ENCODE measurements around the gene KRTAP6-3.

Gene KRTAP6-3, protein sequence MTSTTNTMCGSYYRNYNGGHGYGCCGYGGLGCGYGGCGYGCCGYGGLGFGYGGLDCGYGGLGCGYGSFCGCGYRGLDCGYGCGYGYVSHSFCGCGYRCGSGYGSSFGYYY

DNA sequence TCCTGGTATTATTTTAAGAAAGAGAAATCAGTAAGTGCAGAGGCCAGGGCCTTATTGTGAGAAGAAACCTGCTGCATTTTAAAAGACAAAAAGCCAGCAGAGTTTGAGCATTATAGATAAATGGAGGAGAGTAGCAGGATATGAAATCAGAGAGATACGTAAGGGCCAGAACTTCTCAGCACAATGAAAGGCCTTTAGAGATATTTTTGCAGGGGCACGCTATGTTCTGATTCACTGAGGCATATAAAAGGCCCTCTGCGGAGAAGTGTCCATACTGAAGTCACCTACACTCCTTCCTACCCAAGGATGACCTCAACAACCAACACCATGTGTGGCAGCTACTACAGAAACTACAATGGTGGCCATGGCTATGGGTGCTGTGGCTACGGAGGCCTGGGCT is at the start of gene KRTAP6-3:
Gene KRTAP6-3, plus strand, starts transcription at position 301 of the 400 bp plus-strand sequence. Its CDS starts 6 bp downstream, at position 307.
- H3K4me3 ChIP-seq (ENCODE audit: low read depth, low read length) = no peak within 1 kb of the TSS

DNA sequence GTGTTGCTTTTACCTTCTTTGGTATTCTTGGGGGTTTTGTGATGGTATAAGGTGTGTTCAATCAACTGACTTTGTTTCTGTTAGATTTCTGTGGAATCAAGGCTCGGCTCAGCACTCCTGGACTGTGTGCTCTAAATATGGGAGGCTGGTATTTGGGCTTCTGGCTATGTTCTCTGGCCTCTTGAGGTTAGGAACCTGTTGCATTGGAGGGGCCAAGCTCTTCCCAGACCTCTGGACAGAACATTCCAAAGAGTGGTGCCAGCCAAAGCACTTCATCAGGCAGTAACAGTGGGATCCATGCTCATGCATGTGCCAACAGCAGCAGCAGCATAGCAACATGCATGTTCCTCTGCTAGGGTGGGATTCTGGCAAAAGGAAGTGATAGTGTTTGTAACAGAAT is 39.5 kb upstream of the KRTAP6-3 start:
- no peak overlapping the region for H3K4me3 ChIP-seq (ENCODE audit: low read depth, low read length)

DNA sequence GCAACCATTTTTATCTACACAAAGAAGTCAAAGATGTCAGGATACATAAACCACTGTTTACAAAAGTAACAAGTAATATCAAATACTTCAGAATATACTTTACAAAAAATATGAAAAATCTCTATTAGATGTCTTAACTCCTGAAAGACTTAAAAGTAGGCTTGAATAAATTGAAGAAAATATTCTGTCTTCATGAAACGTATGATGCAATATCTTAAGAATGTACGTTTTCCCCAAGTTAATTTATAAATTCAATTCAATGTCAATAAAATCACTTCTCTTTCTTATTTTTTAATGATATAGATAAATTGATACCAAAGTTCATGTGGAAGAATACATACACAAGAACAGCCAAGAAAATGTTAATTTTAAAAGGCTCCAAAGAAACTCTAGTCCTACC is 37.1 kb upstream of the KRTAP6-3 start:
- H3K4me3 ChIP-seq (ENCODE audit: low read depth, low read length) = no peak overlapping the region

DNA sequence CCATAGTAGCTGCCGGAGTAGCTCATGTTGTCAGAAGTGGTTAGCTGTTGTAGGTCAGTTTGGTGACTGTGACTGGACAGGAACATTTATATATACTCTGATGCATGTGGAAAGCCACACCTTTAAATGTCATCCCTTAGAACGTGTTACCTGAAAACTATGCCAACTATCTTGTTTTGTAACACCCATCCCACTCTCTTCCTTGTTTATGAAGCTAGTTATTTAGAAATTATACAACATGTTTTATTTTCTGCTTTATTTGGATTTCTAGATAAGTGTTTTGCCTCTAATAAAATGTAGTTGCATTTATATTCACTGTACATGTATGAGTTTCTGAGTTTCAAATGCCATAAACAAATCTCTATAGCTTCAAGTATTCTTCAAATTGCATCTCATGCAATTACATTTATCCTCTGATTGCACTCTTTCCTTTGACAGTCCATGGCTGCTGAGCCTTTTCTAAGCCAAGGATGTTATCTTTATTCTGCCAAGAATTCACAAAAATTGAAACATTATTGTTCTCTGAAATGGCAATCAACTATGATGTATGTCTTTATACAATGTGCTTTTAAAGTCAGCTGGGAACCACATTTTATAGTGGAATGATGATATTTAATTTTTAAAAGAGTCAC is 30.9 kb upstream of the KRTAP6-3 start, which contains the start of gene KRTAP19-7:
Gene KRTAP19-7, minus strand, starts transcription at position 51 of the 632 bp plus-strand sequence. Its CDS starts 25 bp downstream, at position 26.
- H3K4me3 ChIP-seq (ENCODE audit: low read depth, low read length) = no peak within 1 kb of the TSS

DNA sequence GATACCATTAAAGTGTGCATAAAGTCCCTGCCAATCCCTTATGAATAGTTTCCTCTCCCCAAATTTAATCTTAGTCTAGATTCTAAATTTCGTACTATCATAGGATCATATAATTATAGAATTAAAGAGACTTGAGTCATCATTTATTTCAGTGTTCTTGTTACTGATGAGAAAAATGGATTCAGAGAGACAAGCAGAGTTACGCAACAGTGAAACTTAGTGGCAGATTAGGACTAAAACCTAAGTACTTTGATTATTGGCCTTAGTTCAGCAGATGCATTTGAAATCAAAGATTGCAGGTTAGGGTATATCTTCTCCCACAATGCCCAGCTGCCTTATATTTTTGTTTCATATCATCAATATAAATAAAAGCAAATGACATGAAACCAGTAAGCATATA is 30.3 kb upstream of the KRTAP6-3 start:
- H3K4me3 ChIP-seq (ENCODE audit: low read depth, low read length) = no peak overlapping the region

DNA sequence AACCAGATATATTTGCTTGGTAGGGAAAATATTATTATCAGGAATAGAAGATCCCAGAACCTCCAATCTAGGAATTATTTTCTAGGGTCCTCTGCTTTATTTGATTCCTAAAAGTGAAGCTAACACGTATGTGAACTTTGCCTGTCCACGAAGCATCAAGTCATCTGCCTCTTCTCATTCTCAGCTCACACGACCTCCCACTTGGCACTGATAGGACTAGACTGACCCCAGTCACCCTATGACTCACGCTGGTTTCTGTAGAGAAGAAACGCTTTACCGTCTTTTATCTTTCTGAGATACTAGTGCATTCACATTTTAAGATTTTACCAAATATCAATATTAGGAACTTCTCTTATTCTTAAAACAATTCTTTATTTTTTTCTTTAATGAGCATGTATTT is 29.2 kb upstream of the KRTAP6-3 start:
- H3K4me3 ChIP-seq (ENCODE audit: low read depth, low read length) = no peak overlapping the region

DNA sequence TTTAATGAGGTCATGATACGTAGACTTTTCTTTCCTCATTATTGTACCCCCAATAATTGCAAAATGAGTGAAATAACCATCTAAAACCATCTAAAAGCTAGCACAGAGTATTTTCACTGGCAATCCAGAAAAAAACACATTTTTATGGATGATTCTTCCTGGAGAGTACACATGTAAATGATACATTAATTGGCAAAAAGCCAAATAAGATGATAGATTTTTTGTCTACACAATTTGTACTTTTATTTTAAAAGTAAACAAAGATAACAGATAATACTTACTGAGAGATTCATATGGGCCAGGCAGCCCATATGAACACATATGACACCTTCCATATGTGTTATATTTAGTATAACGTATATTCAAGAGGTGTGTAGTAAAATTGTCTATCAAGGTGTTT is 28.6 kb upstream of the KRTAP6-3 start:
- no peak overlapping the region for H3K4me3 ChIP-seq (ENCODE audit: low read depth, low read length)

DNA sequence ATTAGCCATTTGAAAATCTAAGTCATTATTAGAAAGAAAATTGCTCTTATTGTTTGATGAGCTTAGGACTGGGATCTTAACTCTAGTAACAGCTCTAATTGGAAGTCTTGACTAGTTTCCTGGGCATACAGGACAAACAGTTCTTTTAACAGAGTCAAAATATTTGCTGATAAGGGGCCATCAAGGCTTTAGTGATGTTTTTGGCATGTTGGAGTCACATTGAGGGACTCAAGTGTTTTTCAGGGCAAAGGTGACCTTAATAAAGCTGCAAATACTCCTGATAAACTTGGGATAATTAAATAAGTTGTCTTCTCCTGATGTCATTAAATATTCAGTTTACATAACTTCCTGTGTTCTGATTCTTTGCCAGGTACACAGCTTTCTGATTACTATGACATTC is 24.6 kb upstream of the KRTAP6-3 start:
- no peak overlapping the region for H3K4me3 ChIP-seq (ENCODE audit: low read depth, low read length)

DNA sequence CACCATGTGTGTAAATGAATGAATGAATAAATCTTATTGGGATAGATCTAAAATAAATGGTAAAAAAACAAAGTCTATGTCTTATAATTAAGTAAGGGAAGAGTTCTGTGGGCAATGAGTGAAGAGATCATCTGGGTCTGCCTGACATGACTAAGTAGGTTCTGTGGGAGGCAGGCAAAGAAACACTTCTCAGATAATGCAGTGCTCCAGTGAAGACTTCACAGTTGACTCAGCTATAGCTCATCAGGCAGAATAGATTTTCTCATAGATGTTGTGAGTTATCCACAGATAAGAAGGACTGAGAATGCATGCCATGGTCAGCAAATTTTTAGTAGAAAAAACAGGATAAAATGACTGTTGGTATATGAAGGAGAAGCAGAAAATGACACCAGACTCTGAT is 14.5 kb upstream of the KRTAP6-3 start:
- no peak overlapping the region for H3K4me3 ChIP-seq (ENCODE audit: low read depth, low read length)

DNA sequence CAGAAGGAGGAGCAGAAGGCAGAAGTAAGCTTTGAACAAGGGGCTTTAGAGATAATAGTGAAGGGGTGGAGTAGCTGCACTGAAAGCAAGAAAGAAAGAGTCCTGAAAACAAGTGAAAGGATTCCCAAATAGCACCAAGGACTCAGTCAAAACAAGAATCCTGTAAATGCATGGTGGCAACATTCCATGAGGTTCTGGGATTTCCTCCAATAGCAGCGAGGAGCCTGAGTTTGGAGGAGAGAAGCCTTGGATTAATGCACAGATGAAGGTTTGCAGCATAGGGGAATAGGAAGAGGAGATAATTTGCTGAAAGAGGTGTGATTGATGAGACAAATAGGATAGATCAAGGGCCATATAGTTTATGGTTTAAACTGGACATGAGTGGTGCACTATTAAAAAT is 12.9 kb upstream of the KRTAP6-3 start:
- H3K4me3 ChIP-seq (ENCODE audit: low read depth, low read length) = no peak overlapping the region

DNA sequence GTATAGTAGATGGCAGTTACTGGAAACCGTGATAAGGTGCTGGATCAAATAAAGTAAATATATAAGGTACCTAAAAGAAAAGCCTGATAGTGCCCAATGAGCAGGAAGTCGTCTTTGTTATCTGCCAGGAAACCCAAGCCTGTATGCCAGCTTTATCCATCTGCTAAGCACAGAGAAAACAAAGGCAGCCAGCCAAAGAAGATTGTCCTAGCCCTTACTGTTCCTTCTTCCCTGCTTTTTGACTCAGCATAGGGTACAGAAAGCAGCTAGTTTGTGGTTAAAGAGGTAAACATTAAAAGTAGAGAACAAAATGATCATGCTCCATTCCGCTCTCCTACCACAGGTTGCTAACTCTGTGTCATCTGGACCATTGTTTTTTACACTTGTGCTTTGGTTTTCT is 12.1 kb upstream of the KRTAP6-3 start:
- no peak overlapping the region for H3K4me3 ChIP-seq (ENCODE audit: low read depth, low read length)

DNA sequence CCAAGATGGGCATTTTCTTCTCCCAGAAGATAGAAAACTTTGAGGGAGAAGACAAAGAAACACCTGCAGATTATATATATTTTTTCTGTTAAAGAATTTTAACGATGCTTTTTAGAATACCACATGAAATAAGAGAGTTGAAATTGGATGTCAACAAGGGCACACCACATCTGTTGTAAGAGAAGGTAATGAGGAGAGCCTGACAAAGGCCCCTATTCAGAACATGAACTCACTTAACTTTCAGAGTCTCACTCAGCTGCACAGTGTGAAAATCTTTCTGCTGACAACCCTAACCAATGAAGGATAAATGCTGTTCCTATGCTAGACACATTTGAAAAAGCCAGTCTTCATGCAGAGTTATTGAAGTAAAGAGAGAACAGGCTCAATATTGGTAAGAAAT is 9.4 kb upstream of the KRTAP6-3 start:
- no peak overlapping the region for H3K4me3 ChIP-seq (ENCODE audit: low read depth, low read length)

DNA sequence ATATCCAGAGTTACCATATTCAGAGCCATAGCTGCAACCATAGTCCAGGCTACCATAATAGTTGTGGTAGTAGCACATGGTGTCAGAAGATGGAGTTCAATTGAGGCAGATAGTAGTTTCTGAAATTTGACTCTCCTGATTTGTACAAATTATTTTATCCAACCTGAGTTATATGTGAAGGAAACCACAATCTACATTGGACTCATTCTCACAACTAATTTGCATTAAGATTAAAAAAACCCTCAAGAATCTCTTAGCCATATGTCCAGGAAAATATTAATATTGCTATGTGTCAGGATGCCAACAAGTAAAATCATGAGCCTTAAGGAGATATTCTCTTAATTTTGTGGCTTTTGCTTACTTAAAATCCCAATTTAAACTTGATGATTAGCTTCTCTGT is 1.9 kb upstream of the KRTAP6-3 start, which contains the start of gene KRTAP22-2:
Gene KRTAP22-2, minus strand, starts transcription at position 101 of the 400 bp plus-strand sequence.
- H3K4me3 ChIP-seq (ENCODE audit: low read depth, low read length) = no peak within 1 kb of the TSS

DNA sequence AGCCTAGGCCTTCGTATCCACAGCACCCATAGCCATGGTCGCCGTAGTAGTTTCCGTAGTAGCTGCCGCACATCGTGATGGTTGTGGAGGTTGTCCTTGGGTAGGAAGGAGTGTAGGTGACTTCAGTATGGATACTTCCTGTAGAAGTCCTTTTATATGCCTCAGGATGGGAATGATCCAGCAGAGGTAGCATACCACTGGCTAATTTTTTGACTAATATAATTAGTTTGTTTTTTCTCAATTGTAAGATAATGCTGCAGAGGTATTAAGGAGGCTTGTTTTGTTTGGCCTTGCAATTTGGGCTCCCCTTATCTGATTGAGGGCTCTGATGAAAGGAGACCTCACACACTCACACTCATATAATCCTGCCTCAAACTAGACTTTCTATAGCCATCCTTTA is 6.6 kb downstream of the KRTAP6-3 start, which contains the start of gene KRTAP6-2:
Gene KRTAP6-2, minus strand, starts transcription at position 101 of the 400 bp plus-strand sequence. Its CDS starts 28 bp downstream, at position 73.
- no peak within 1 kb of the TSS for H3K4me3 ChIP-seq (ENCODE audit: low read depth, low read length)

DNA sequence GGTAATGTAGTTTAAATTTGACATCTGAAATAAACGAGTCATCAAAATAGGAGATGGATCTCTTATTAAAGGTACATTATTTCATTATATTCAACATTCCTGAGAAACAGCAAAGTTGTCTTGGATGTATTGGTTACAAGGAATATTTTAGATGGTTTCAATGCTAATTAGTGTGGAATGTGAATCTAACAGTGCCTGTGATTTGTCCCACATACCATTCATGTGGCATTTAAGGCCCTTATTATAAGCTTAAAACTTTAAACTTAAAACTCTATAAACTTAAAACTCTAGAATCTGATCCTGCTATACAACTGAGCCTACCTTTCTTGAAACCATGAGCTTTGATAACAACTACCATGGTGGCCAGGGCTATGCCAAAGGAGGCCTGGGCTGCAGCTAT is 8.5 kb downstream of the KRTAP6-3 start, which contains the start of gene KRTAP22-1:
Gene KRTAP22-1, plus strand, starts transcription at position 301 of the 400 bp plus-strand sequence.
- no peak within 1 kb of the TSS for H3K4me3 ChIP-seq (ENCODE audit: low read depth, low read length)

DNA sequence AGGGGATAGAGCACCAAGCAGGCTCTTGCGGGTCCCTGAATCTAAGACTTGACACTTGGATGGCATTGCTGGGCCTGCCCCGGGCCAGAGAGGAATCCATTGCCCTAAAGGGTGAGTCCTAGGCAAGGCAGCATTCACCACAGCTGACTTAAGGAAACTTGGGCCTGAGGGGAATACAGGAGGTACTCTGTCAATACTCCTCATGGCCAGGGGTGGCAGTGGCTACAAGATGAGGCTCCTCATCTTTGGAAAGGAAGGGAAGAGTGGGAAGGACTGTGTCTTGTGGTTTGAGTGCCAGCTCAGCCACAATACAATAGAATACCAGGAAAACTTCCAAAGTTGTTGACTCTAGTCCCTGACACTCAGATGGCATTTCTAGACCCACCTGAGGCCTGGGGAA is 13.7 kb downstream of the KRTAP6-3 start:
- no peak overlapping the region for H3K4me3 ChIP-seq (ENCODE audit: low read depth, low read length)

DNA sequence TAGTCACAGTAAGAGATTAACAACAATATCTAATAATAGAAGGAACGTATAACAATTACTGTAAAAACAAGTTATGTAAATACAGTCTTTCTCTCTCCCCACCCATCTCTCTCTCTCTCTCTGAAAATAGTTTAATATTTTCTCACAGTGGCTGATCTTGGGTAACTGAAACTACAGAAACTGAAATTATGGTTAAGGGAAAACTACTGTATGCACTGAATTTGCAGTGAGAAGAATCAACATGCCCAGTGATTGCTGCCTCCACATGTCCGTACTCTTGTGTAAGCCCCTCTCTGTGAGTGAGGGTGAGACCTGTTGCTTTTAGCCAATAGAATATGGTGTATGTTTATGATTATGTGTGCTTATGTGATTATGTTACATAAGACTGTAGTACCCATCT is 19.9 kb downstream of the KRTAP6-3 start:
- H3K4me3 ChIP-seq (ENCODE audit: low read depth, low read length) = no peak overlapping the region

DNA sequence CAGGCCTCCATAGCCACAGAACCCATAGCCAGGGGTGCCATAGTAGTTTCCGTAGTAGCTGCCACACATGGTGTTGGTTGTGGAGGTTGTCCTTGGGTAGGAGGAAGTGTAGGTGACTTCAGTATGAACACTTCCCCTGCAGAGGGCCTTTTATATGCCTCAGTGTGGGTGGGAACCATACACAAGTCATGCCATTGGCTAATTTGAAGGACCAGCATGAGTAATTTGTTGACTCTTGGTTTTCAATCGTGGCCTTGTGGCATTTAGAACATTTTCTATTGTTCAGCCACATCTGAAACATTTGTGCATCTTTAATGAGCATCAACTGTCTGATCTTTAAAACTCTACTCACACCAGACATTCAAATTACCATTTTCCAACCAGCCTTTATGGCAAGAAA is 21.6 kb downstream of the KRTAP6-3 start, which contains the start of gene KRTAP6-1:
Gene KRTAP6-1, minus strand, starts transcription at position 95 of the 400 bp plus-strand sequence. Its CDS starts 26 bp downstream, at position 69.
- H3K4me3 ChIP-seq (ENCODE audit: low read depth, low read length) = no peak within 1 kb of the TSS

DNA sequence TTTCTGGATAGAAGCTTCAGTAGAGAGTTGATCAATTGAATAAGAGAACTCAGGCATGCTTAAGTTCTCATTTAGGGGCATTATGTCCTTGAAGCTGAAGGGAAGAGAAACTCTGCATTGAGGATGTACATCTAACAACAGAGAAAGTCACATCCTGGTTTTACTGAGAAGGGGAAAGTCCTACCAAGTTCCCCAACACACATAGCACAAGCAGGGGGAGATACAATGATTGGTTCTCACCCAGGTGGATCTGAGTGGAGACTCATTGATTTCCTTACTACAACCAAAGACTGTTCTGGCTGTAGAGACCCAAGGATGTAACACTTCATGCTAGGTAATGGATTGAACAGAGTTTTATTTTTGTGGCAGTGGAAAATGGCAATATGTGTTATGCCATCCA is 23.0 kb downstream of the KRTAP6-3 start:
- H3K4me3 ChIP-seq (ENCODE audit: low read depth, low read length) = no peak overlapping the region

DNA sequence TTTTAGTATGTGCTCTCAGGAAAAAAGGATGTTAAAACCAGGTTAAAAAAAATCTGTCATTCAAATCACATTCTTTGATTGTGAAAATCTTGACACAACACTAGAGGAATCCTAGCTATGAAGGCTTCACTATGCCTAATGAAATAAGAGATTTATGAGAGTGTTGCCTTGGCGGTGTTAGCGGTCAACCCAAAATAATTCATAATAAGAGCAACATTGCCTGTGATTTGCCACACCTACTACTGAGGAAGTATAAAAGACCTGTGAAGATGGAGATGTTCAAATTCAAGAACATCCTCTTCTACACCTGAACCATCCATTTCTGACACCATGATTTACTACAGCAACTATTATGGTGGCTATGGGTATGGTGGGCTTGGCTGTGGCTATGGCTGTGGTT is 23.9 kb downstream of the KRTAP6-3 start, which contains the start of gene KRTAP20-1:
Gene KRTAP20-1, plus strand, starts transcription at position 301 of the 400 bp plus-strand sequence. Its CDS starts 30 bp downstream, at position 331.
- no peak within 1 kb of the TSS for H3K4me3 ChIP-seq (ENCODE audit: low read depth, low read length)

DNA sequence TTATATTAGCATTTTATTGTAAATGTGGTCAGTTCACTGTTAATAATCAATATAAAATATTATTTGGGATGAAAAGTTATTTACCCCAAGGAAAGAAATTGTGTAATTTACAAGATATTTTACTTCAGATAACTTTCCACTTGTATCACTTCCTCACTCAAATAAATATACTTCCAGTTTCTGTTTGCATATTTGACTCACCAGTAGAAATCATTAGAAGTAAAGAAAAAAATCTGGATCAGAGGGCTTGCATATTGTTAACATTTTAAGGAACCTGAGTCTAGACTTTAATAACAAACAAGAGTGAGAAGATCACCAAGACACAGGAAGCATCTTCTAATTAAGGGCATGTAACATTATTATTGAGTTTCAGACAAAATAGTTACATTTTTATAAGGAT is 27.8 kb downstream of the KRTAP6-3 start:
- H3K4me3 ChIP-seq (ENCODE audit: low read depth, low read length) = no peak overlapping the region

DNA sequence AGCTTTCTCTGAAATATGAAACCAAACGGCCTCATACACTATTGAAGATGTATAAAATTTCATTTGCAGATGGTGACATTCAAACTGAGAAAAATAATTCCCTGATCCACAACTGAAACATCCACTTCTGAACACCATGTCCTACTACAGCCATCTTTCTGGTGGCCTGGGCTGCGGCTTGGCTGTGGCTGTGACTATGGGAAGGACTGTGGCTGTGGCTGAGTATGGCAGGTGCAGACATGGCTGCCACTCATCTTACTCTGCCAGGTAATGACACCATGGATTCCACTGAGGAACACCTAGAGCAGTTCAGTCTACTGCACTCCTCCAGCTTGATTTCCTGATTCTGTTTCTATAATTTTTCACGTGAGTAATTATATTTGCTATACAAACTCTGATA is 28.3 kb downstream of the KRTAP6-3 start, which contains the start of gene KRTAP20-4:
Gene KRTAP20-4, plus strand, starts transcription at position 106 of the 400 bp plus-strand sequence.
- H3K4me3 ChIP-seq (ENCODE audit: low read depth, low read length) = no peak within 1 kb of the TSS
